Measurements from ENCODE around the gene TRUB2. TPM values are rescaled to one million over a fixed set of nuclear protein-coding genes. Genes with fewer than 3 reads are reported as not detected.

TRUB2 gene
- total and polyA plus RNA-seq, 4 donors = 14.6 to 28.9 (median 17.2) TPM

GRCh38 chr9:128321879-128322403 is 306 bp downstream of the TRUB2 start:
- Histone ChIP-seq H3K4me3 (peak overlapping the region; percentile 96), H3K9ac (ENCODE audit: insufficient read depth in 1 of 2, low read length in 2 of 2) (peak overlapping the region; percentile 40 to 75), H3K9me3 (ENCODE audit: control insufficient read depth in 4 of 4, insufficient read depth in 3 of 4, low read length in 3 of 4) (no peaks in the 10 kb centered on the region), H3K36me3 (ENCODE audit: control insufficient read depth in 4 of 4, insufficient read depth in 4 of 4, low read length in 4 of 4) (peaks cover 5 to 29% (median 16%) of the 10 kb centered on the region in 4 donors), H3K27ac (ENCODE audit: low read depth in 1 of 2, low read length in 1 of 2) (no peak overlapping the region), H3K4me1 (ENCODE audit: control insufficient read depth in 5 of 5, insufficient read depth in 5 of 5, low read length in 5 of 5) (peaks cover 0 to 16% (median 7%) of the 10 kb centered on the region in 5 donors), H3K27me3 (ENCODE audit: control insufficient read depth in 3 of 3, insufficient read depth in 3 of 3, low read length in 2 of 3) (no peaks in the 10 kb centered on the region)
- 1 to 2% methylated on average over 21 of the region's 21 CpGs for WGBS, 2 donors
- TF ChIP-seq CTCF (IDR thresholded peaks at IDR 0.05; ENCODE audit: control extremely low read depth, extremely low read depth) = no peak
- ATAC-seq (ENCODE audit: insufficient read depth, low FRiP score) (no peak), DNase-seq (no peak)

GRCh38 chr9:128321343-128321742 is 904 bp downstream of the TRUB2 start:
- Histone ChIP-seq H3K4me3 (peak overlapping the region; percentile 96), H3K36me3 (ENCODE audit: control insufficient read depth in 4 of 4, insufficient read depth in 4 of 4, low read length in 4 of 4) (peaks cover 7 to 27% (median 20%) of the 10 kb centered on the region in 4 donors), H3K9ac (ENCODE audit: insufficient read depth in 1 of 2, low read length in 2 of 2) (peak overlapping the region in 1 of 2 donors; percentile 75), H3K4me1 (ENCODE audit: control insufficient read depth in 5 of 5, insufficient read depth in 5 of 5, low read length in 5 of 5) (peaks cover 0 to 16% (median 7%) of the 10 kb centered on the region in 5 donors), H3K27me3 (ENCODE audit: control insufficient read depth in 3 of 3, insufficient read depth in 3 of 3, low read length in 2 of 3) (no peaks in the 10 kb centered on the region), H3K27ac (ENCODE audit: low read depth in 1 of 2, low read length in 1 of 2) (no peak overlapping the region), H3K9me3 (ENCODE audit: control insufficient read depth in 4 of 4, insufficient read depth in 3 of 4, low read length in 3 of 4) (no peaks in the 10 kb centered on the region)
- no peak for TF ChIP-seq CTCF (IDR thresholded peaks at IDR 0.05; ENCODE audit: control extremely low read depth, extremely low read depth)
- 80 to 92% methylated on average over 7 of the region's 7 CpGs for WGBS, 2 donors
- ATAC-seq (ENCODE audit: insufficient read depth, low FRiP score) (no peak), DNase-seq (no peak)

- 75 to 93% methylated on average over 2 of the region's 2 CpGs for WGBS, 2 donors
- H3K27ac ChIP-seq (ENCODE audit: low read depth in 1 of 2, low read length in 1 of 2) = no peak overlapping the region
- H3K27me3 ChIP-seq (ENCODE audit: control insufficient read depth in 3 of 3, insufficient read depth in 3 of 3, low read length in 2 of 3) = no peaks in the 10 kb centered on the region
- H3K4me3 ChIP-seq = no peak overlapping the region
- no peak for TF ChIP-seq CTCF (IDR thresholded peaks at IDR 0.05; ENCODE audit: control extremely low read depth, extremely low read depth)
- peaks cover 7 to 29% (median 21%) of the 10 kb centered on the region in 4 donors for H3K36me3 ChIP-seq (ENCODE audit: control insufficient read depth in 4 of 4, insufficient read depth in 4 of 4, low read length in 4 of 4)
- DNase-seq (no peak), ATAC-seq (ENCODE audit: insufficient read depth, low FRiP score) (no peak)
- H3K9ac ChIP-seq (ENCODE audit: insufficient read depth in 1 of 2, low read length in 2 of 2) = no peak overlapping the region
- no peaks in the 10 kb centered on the region for H3K9me3 ChIP-seq (ENCODE audit: control insufficient read depth in 4 of 4, insufficient read depth in 3 of 4, low read length in 3 of 4)
- peaks cover 0 to 9% (median 2%) of the 10 kb centered on the region in 5 donors for H3K4me1 ChIP-seq (ENCODE audit: control insufficient read depth in 5 of 5, insufficient read depth in 5 of 5, low read length in 5 of 5)
These were observed 4.6 kb downstream of the TRUB2 start for GRCh38 chr9:128317629-128318028.

- no peak overlapping the region for H3K9ac ChIP-seq (ENCODE audit: insufficient read depth in 1 of 2, low read length in 2 of 2)
- no peak for TF ChIP-seq CTCF (IDR thresholded peaks at IDR 0.05; ENCODE audit: control extremely low read depth, extremely low read depth)
- H3K27me3 ChIP-seq (ENCODE audit: control insufficient read depth in 3 of 3, insufficient read depth in 3 of 3, low read length in 2 of 3) = no peaks in the 10 kb centered on the region
- H3K4me3 ChIP-seq = no peak overlapping the region
- ATAC-seq (ENCODE audit: insufficient read depth, low FRiP score) (no peak), DNase-seq (no peak)
- peaks cover 7 to 30% (median 21%) of the 10 kb centered on the region in 4 donors for H3K36me3 ChIP-seq (ENCODE audit: control insufficient read depth in 4 of 4, insufficient read depth in 4 of 4, low read length in 4 of 4)
- no peaks in the 10 kb centered on the region for H3K9me3 ChIP-seq (ENCODE audit: control insufficient read depth in 4 of 4, insufficient read depth in 3 of 4, low read length in 3 of 4)
- H3K4me1 ChIP-seq (ENCODE audit: control insufficient read depth in 5 of 5, insufficient read depth in 5 of 5, low read length in 5 of 5) = peaks cover 0 to 3% (median 1%) of the 10 kb centered on the region in 5 donors
- no peak overlapping the region for H3K27ac ChIP-seq (ENCODE audit: low read depth in 1 of 2, low read length in 1 of 2)
- WGBS, 2 donors = 70 to 83% methylated on average over 9 of the region's 9 CpGs
These were observed 5.8 kb downstream of the TRUB2 start for GRCh38 chr9:128316421-128316820.

Measured in lung (tissue), 12 donors.